HEK293 (cell line): ENCODE data around the gene GJD3.
A peak's percentile ranks its signal among the peaks of the same experiment; 100 is the strongest.

Experiments
- CTCF ChIP-seq: fragments of 450-650 bp; formaldehyde crosslinking; IDR thresholded peaks from 2 replicates; pipeline ENCODE4 v1.5.1; 2016; ENCODE audit warnings: missing biosample characterization, missing genetic modification characterization
- GLIS1 ChIP-seq: fragments of 450-650 bp; formaldehyde crosslinking; IDR thresholded peaks from 2 replicates; pipeline ENCODE4 v1.5.1; 2016; ENCODE audit warnings: missing biosample characterization, missing genetic modification characterization
- INSM2 ChIP-seq: fragments of 450-650 bp; formaldehyde crosslinking; IDR thresholded peaks from 2 replicates; pipeline ENCODE4 v1.5.1; 2016; ENCODE audit warnings: missing biosample characterization, missing genetic modification characterization
- KLF17 ChIP-seq: fragments of 450-650 bp; formaldehyde crosslinking; IDR thresholded peaks from 2 replicates; pipeline ENCODE4 v1.5.1; 2016; ENCODE audit warnings: missing biosample characterization, missing genetic modification characterization
- KLF9 ChIP-seq: fragments of 450-650 bp; formaldehyde crosslinking; IDR thresholded peaks from 2 replicates; pipeline ENCODE4 v1.5.1; 2016; ENCODE audit warnings: missing biosample characterization, missing genetic modification characterization, low read depth
- MZF1 ChIP-seq: fragments of 450-650 bp; formaldehyde crosslinking; IDR thresholded peaks from 2 replicates; pipeline ENCODE4 v1.5.1; 2017; ENCODE audit warnings: missing biosample characterization, missing genetic modification characterization, borderline replicate concordance
- PATZ1 ChIP-seq: fragments of 450-650 bp; formaldehyde crosslinking; IDR thresholded peaks from 2 replicates; pipeline ENCODE4 v1.5.1; 2016; ENCODE audit warnings: missing biosample characterization, missing genetic modification characterization
- SETDB1 ChIP-seq: IDR thresholded peaks from one replicate; pipeline ENCODE4 v1.6.1; 2017; ENCODE audit warnings: mild to moderate bottlenecking, low read length, moderate library complexity, mixed read lengths; ENCODE audit not compliant: insufficient read length
- SP7 ChIP-seq: fragments of 450-650 bp; formaldehyde crosslinking; IDR thresholded peaks from 2 replicates; pipeline ENCODE4 v1.5.1; 2016; ENCODE audit warnings: missing biosample characterization, missing genetic modification characterization
- YY2 ChIP-seq: fragments of 450-650 bp; formaldehyde crosslinking; IDR thresholded peaks from 2 replicates; pipeline ENCODE4 v1.5.1; 2016; ENCODE audit warnings: missing biosample characterization, missing genetic modification characterization
- ZBTB20 ChIP-seq: fragments of 450-650 bp; formaldehyde crosslinking; IDR thresholded peaks from 2 replicates; pipeline ENCODE4 v1.5.1; 2016; ENCODE audit warnings: missing biosample characterization, missing genetic modification characterization
- ZBTB26 ChIP-seq: fragments of 450-650 bp; formaldehyde crosslinking; optimal IDR thresholded peaks from 2 replicates; pipeline ENCODE3; 2016; ENCODE audit warnings: missing biosample characterization, mild to moderate bottlenecking, missing genetic modification characterization
- ZFP69B ChIP-seq: fragments of 450-650 bp; formaldehyde crosslinking; IDR thresholded peaks from 2 replicates; pipeline ENCODE4 v1.5.1; 2016; ENCODE audit warnings: missing biosample characterization, missing genetic modification characterization
- ZNF132 ChIP-seq: fragments of 450-650 bp; formaldehyde crosslinking; IDR thresholded peaks from 2 replicates; pipeline ENCODE4 v1.5.1; 2017; ENCODE audit warnings: missing biosample characterization, missing genetic modification characterization, borderline replicate concordance
- ZNF138 ChIP-seq: fragments of 450-650 bp; formaldehyde crosslinking; IDR thresholded peaks from 2 replicates; pipeline ENCODE4 v1.5.1; 2016; ENCODE audit warnings: missing biosample characterization, missing genetic modification characterization, borderline replicate concordance
- ZNF18 ChIP-seq: fragments of 450-650 bp; formaldehyde crosslinking; IDR thresholded peaks from 2 replicates; pipeline ENCODE4 v1.5.1; 2016; ENCODE audit warnings: missing biosample characterization, missing genetic modification characterization
- ZNF202 ChIP-seq: fragments of 450-650 bp; formaldehyde crosslinking; IDR thresholded peaks from 2 replicates; pipeline ENCODE4 v1.5.1; 2016; ENCODE audit warnings: missing biosample characterization, missing genetic modification characterization, borderline replicate concordance
- ZNF248 ChIP-seq: fragments of 450-650 bp; formaldehyde crosslinking; IDR thresholded peaks from 2 replicates; pipeline ENCODE4 v1.5.1; 2017; ENCODE audit warnings: missing biosample characterization, missing genetic modification characterization
- ZNF26 ChIP-seq: fragments of 450-650 bp; formaldehyde crosslinking; IDR thresholded peaks from 2 replicates; pipeline ENCODE4 v1.5.1; 2016; ENCODE audit warnings: missing biosample characterization, missing genetic modification characterization
- ZNF366 ChIP-seq: fragments of 450-650 bp; formaldehyde crosslinking; conservative IDR thresholded peaks from 2 replicates; pipeline ENCODE4 v1.5.1; 2016; ENCODE audit warnings: missing biosample characterization, missing genetic modification characterization
- ZNF391 ChIP-seq: fragments of 450-650 bp; formaldehyde crosslinking; IDR thresholded peaks from 2 replicates; pipeline ENCODE4 v1.5.1; 2016; ENCODE audit warnings: low read depth, missing biosample characterization, missing genetic modification characterization, borderline replicate concordance
- ZNF513 ChIP-seq: fragments of 450-650 bp; IDR thresholded peaks from 2 replicates; pipeline ENCODE4 v1.5.1; 2018; ENCODE audit warnings: missing biosample characterization, missing genetic modification characterization
- ZNF561 ChIP-seq: fragments of 450-650 bp; IDR thresholded peaks from 2 replicates; pipeline ENCODE4 v1.5.1; 2018; ENCODE audit warnings: missing biosample characterization, missing genetic modification characterization, borderline replicate concordance
- ZNF639 ChIP-seq: fragments of 450-650 bp; formaldehyde crosslinking; IDR thresholded peaks from 2 replicates; pipeline ENCODE4 v1.5.1; 2016; ENCODE audit warnings: missing biosample characterization, missing genetic modification characterization
- ZNF791 ChIP-seq: fragments of 450-650 bp; formaldehyde crosslinking; IDR thresholded peaks from 2 replicates; pipeline ENCODE4 v1.5.1; 2016; ENCODE audit warnings: missing biosample characterization, missing genetic modification characterization
- ZNF830 ChIP-seq: fragments of 450-650 bp; IDR thresholded peaks from 2 replicates; pipeline ENCODE4 v1.5.0; 2018; ENCODE audit warnings: missing biosample characterization, missing genetic modification characterization, low read depth, mild to moderate bottlenecking, moderate library complexity

The GJD3 gene

GRCh38 chr17:40314584-40314956 lies 50.0 kb downstream of the GJD3 start (continued):
- TF ChIP-seq ZNF18 (tag by site-specific recombination) (no peak), ZNF132 (tag by site-specific recombination) (no peak), PATZ1 (tag by site-specific recombination) (peak; percentile 95), INSM2 (tag by site-specific recombination) (peak; percentile 67; the same call in 1 of the 2 replicates), ZFP69B (tag by site-specific recombination) (peak; percentile 60; the same call in 1 of the 2 replicates), KLF9 (peak; percentile 46), ZNF830 (no peak), KLF17 (tag by site-specific recombination) (peak; percentile 84), SP7 (tag by site-specific recombination) (peak; percentile 93), ZNF202 (tag by site-specific recombination) (no peak), YY2 (0 out of 2 replicates have a peak, but pooled peaks have one; percentile 37), ZNF366 (peak; percentile 65), CTCF (tag by site-specific recombination) (no peak), ZNF26 (tag by site-specific recombination) (no peak), ZNF561 (tag by site-specific recombination) (no peak), ZBTB26 (tag by site-specific recombination) (no peak), GLIS1 (tag by site-specific recombination) (peak; percentile 95), ZNF391 (tag by site-specific recombination) (peak; percentile 53; the same call in 1 of the 2 replicates), ZNF513 (tag by site-specific recombination) (no peak; the same call in 1 of the 2 replicates), ZNF639 (tag by site-specific recombination) (peak; percentile 90), ZNF138 (tag by site-specific recombination) (no peak), ZBTB20 (tag by site-specific recombination) (no peak), MZF1 (tag by site-specific recombination) (no peak), ZNF791 (tag by site-specific recombination) (no peak), SETDB1 (no peak), ZNF248 (tag by site-specific recombination) (no peak)
